HG02642 (cell line): ENCODE results near the gene POLK.
A peak's percentile ranks its signal among the peaks of the same experiment; 100 is the strongest.
"Not testable (repeated sequence)": the region's sequence is repeated elsewhere in the genome, so short reads cannot be mapped to it uniquely, and the experiment has no call there.

Experiments
- ATAC-seq: cut with Tn5 transposase; IDR thresholded peaks from one replicate; pipeline ENCODE4 v1.9.1; 2021; ENCODE audit warnings: mild to moderate bottlenecking; ENCODE audit not compliant: unreplicated experiment, poor library complexity

The POLK gene

DNA sequence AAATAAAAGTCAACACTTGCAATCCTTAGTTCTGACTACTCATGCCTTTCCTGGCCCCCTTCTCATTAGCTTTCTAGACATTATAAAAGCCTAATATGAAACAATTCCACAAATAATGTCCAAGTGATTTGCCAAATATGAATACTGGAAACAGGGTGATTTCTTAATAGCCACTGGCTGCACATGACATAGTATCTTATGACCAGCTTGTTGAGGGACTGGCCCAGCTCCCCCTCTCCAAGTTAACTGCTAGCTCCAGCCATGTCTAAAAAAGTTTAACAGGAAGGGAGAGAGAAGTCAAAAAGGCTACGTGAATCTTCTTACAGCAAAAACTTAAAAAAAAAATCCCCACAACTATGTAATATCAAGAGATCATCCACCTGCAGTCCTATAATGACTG lies 1.7 kb upstream of the POLK start:
- no peak for ATAC-seq

GRCh38 chr5:75510417-75510835 lies 1.3 kb upstream of the POLK start:
- ATAC-seq = peak; percentile 6

GRCh38 chr5:75510836-75511434 lies 756 bp upstream of the POLK start:
- peak; percentile 42 for ATAC-seq

- no peak for ATAC-seq
Measured at GRCh38 chr5:75512383-75513074, 838 bp downstream of the POLK start.

DNA sequence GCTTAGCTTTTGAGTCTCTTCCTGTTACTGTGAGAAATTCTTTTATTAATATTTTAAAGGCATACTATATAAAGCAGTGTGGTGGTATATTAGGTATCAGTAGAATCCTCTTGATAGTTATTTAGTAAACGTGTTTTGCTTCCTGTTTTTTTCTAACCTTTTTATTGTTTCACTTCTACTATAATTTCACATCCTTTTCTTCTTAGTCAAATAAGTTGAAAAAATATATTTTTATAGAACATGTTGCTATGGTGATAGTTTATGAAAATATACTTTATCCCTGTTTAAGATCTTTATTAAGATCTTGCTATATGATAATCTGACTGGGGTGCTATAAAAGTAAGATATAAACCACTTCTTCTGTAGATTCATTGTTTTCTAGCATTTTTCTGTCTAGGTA lies 2.1 kb downstream of the POLK start:
- no peak for ATAC-seq

GRCh38 chr5:75514323-75514722 lies 2.6 kb downstream of the POLK start:
- no peak for ATAC-seq

GRCh38 chr5:75519761-75520160 lies 8.1 kb downstream of the POLK start:
- ATAC-seq = no peak

DNA sequence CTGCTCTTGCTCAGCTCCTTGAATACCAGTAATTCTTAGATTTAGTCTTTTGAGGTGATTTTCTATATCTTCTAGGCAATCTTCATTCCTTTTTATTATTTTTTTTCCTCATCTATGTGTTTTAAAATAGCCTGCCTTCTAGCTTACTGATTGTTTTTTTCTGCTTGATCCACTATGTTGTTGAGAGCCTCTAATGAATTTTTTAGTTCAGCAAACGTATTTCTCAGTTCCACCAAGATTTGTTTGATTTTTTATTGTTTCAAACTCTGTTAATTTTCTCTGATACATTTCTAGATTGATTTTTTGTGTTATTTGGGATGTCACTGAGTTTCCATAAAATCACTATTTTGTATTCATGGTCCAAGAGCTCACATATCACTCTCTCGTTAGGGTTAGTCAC lies 9.5 kb downstream of the POLK start:
- no peak for ATAC-seq

DNA sequence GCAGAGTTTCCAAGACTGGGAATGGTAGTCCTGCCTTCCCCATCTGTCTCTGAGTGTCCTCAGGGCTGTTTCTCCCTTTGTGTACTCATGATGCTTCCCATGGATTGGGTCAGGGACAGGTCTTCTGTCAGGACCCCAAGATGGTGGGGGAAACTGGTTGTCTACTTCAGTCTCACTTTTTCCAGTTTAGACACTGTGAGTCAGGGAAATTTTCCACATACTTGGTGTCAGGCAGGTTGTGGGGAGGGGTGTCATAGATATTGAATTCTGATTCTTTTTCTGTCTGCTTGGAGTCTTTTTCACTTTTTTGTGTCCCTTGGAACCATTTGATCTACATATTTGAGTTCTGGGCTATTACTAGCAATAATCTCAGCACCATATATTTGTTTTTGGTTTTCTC lies 10.3 kb downstream of the POLK start:
- ATAC-seq = no peak

DNA sequence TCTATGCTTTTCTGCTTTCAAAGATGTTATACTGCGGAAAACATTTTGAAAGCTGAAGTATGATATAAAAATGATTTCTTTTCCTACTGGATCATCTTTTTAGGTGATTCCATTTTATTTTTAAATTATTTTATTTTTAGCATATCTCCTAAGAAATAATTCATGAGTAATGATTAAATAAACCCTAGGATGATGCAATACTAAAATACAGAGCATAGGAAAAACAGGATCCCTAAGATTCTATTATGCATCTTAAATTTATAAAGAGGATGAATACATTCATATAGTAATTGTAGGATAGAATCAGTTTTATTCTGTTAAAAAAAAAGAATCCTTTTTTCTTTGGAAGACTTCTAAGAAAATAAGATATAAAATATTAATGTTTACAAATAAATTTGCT lies 10.9 kb downstream of the POLK start:
- ATAC-seq = no peak

DNA sequence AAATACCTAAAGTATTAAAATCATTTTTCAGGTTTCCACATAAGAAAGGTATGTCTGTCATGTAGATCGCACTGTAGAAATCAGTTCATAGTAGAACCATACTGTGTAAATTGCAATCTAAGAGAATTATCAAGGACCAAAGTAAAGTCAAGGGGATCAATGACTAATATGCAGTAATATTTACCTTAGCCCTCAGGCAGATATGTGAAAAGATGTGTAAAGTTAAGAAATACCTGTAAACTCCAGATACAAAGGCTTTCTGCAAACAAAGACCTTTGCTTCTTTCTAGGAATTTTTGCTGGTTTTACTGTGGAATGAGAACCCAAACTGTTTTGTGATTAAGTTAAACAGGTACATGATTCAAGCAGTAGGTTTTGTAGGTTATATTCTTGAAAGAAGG lies 11.6 kb downstream of the POLK start:
- no peak for ATAC-seq

GRCh38 chr5:75524071-75524470 lies 12.4 kb downstream of the POLK start:
- peak; percentile 92 for ATAC-seq

DNA sequence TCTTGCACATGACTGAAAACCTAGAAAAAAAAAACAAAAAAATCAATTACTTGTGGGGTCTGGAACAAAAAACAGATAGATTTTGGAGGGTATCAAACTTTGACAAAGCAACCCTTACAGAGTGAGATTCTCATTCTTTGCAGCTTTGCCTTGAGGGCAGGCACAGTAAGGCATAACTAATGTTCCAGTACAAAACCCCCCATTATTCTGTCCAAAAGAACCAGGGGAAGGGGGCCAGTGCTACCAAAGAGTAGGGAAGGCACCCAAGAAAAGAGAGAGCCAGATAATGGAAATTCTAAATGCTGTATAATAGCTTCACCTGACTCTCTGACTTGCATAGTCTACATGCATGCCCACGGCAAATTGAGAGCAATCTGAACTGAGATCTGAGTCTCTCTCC lies 12.9 kb downstream of the POLK start:
- ATAC-seq = peak; percentile 10

DNA sequence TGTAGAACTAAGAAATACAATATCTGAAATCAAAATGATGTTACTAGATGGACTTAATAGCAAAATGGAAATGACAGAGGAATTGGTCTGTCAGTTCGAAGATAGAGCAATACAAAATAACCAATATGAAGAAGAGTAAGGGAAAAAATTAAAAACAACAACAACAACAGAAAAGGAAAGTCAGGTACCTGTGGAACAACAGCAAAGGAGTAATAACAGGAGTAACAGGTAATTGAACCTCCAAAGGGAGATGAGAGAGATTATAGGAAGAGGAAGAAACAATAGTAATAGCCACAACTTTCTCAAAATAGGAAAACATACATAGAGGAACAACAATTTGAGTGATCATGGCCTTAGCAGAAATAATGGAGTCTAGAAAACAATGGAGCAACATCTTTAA lies 13.7 kb downstream of the POLK start:
- ATAC-seq = no peak

- ATAC-seq = no peak
Measured at GRCh38 chr5:75526070-75526469, 14.4 kb downstream of the POLK start.

DNA sequence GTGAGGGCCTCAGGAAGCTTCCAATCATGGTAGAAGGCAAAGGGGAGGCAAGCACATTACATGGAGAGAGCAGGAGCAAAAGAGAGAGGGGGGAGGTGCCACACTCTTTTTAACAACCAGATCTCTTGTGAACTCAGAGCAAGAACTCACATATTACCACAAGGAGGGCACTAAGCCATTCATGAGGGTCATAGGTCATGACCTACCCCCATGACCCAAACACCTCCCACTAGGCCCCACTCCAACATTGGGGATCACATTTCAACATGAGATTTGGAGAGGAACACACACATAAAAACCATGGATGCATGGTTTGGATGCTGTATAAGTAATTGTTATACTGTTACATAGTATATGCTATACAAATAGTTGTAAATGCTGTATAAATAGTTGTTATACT lies 17.5 kb downstream of the POLK start:
- ATAC-seq = no peak

DNA sequence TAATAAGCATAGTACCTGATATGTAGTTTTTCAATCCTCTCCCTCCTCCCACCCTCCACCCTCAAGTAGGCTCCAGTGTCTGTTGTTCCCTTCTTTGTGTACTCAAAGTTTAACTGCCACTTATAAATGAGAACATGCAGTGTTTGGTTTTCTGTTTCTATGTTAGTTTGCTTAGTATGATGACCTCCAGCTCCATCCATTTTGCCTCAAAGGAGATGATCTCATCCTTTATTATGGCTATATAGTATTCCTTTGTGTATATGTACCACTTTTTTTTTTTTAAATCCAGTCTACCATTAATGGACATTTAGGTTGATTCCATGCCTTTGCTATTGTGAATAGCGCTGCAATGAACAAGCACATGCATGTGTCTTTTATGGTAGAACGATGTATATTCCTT lies 20.5 kb downstream of the POLK start:
- no peak for ATAC-seq

DNA sequence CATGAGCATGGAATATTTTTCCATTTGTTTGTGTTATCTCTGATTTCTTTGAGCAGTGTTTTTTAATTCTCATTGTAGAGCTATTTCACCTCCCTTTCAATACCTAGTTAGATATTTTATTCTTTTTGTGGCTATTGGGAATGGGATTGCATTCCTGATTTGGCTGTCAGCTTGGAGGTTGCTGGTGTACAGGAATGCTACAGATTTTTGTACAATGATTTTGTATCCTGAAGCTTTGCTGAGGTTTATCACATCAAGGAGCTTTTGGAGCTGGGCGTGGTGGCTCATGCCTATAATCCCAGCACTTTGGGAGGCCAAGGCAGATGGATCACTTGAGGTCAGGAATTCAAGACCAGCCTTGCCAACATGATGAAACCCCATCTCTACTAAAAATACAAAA lies 22.0 kb downstream of the POLK start:
- not testable (repeated sequence) for ATAC-seq

DNA sequence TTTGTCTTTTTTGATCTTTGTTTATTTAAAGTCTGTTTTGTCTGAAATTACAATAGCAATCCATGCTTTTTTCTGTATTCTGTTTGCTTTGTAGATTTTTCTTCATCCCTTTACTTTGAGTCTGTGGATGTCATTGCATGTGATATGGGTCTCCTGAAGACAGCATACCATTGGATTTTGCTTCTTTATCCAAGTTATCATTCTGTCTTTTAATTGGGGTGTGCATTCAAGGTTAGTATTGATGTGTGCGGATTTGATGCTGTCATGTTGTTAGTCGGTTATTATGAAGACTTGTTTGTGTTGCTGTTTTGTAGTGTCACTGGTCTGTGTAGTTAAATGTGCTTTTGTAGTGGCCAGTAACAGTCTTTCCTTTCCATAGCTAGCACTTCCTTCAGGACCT lies 23.0 kb downstream of the POLK start:
- no peak for ATAC-seq

DNA sequence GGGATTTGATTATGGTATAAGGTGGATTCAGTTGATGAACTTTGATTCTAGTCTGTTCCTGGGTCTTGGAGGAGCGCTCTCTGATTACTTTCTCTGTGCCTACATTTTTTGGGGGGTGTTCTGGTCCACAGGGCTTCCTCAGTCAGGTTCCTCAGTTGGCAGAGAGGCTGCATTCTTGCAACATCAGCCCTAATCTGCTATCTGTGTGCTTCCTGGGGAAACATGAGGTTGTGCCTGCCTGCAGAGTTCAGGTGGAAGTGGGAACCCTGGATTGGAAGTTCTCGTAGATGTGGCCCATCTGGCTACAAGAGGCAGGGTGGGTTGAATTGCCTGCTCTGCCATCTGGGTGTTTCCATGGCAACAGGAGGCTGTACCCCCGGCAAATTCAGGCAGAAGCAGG lies 24.5 kb downstream of the POLK start:
- ATAC-seq = no peak

DNA sequence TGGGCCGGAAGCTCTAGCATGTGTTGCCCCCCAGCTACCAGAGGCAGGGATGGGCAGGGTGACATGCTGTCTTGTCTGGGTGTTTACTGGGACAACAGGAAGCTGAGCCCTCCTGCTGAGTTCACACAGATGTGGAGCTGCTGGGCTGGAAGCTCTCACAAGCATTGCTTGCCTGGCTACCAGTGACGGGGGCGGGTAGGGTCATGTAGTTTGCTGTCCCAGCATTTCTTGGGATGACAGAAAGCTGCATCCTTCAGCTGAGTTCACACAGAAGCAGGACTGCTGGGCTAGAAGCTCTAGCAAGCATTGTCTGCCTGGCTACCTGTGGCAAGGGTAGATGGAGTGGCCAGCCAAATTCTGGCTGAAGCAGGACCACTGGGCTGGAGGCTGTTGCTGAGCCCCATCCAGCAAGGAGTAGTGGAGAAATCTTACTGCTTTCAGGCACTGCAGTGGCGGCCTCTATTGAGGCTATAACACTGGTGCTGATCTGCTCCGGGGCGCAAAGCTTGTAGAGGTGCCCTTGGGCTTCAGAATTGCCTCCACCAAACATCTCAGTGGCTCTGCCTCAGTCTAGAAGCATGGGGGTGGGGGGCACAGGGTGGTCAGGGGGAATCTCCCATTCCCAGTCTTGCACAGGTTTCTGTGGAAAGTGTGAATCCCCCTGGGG lies 25.1 kb downstream of the POLK start:
- ATAC-seq = no peak

GRCh38 chr5:75538211-75538610 lies 26.5 kb downstream of the POLK start:
- ATAC-seq = no peak
